ENCODE results near the gene INKA2. TPM values are rescaled to one million over a fixed set of nuclear protein-coding genes. Genes with fewer than 3 reads are reported as not detected.

The INKA2 gene
- polyA plus RNA-seq, 3 donors, result 1.8 to 6.6 (median 2.0) TPM

GRCh38 chr1:111733992-111734341 lies 5.2 kb downstream of the INKA2 start:
- Histone ChIP-seq H3K27me3 (ENCODE audit: control insufficient read depth in 2 of 2, insufficient read depth in 2 of 2, low read length in 2 of 2) (peaks cover 2 to 15% of the 10 kb centered on the region in 2 donors), H3K4me1 (ENCODE audit: control insufficient read depth in 1 of 2, insufficient read depth in 2 of 2, low read length in 2 of 2) (peaks cover 63 to 66% of the 10 kb centered on the region in 2 donors), H3K27ac (ENCODE audit: low read depth in 1 of 2, low read length in 2 of 2) (peak overlapping the region; percentile 95 to 98), H3K36me3 (replicated peaks in 1 of 2; ENCODE audit: control insufficient read depth in 1 of 2, insufficient read depth in 2 of 2, low read length in 2 of 2) (no peaks in the 10 kb centered on the region), H3K9ac (ENCODE audit: insufficient read depth, low read length, poor library complexity, severe bottlenecking) (peak overlapping the region; percentile 84), H3K4me2 (replicated peaks; ENCODE audit: extremely low read depth, low read length, poor library complexity, severe bottlenecking) (peak overlapping the region; percentile 76), H3K4me3 (replicated peaks in 1 of 3; ENCODE audit: low read depth in 2 of 3, low read length in 3 of 3) (peak overlapping the region; percentile 1 to 70 (median 18)), H4K20me1 (ENCODE audit: insufficient read depth, low read length) (no peaks in the 10 kb centered on the region), H2AFZ (ENCODE audit: insufficient read depth, low read depth, low read length, poor library complexity, severe bottlenecking) (peak overlapping the region; percentile 17), H3K9me3 (replicated peaks in 1 of 2; ENCODE audit: control insufficient read depth in 1 of 2, insufficient read depth in 1 of 2, low read length in 2 of 2) (no peaks in the 10 kb centered on the region), H3K79me2 (ENCODE audit: insufficient read depth, low read length) (no peaks in the 10 kb centered on the region)
- intact Hi-C loops (cut with micrococcal nuclease), result loop anchor here (10.0 kb wide), 4 partner anchors 119 to 769 kb away; partner anchors contain the start of genes ADORA3 (in 1 of the 2), DENND2D (in 1 of the 2), LRIF1 (in 1 of the 2) and RAP1A (in 1 of the 2)
- WGBS (ENCODE audit: insufficient coverage), result 59% methylated on average over 3 of the region's 5 CpGs
- Mint-ChIP-seq H3K4me1 (peaks cover 23% of the 10 kb centered on the region), H3K4me3 (peak overlapping the region in 1 of 2 donors; percentile 66), H3K36me3 (peaks cover 23 to 32% of the 10 kb centered on the region in 2 donors), H3K27ac (no peak overlapping the region), H3K27me3 (ENCODE audit: low read depth in 3 of 3) (peaks cover 11 to 23% (median 20%) of the 10 kb centered on the region in 3 donors), H3K9me3 (peaks cover 0 to 3% (median 0%) of the 10 kb centered on the region in 7 donors)
- TF ChIP-seq CTCF (IDR thresholded peaks at IDR 0.05), result no peak
- peak; percentile 60 to 80 (median 77) for DNase-seq

- no peak overlapping the region for H3K27ac Mint-ChIP-seq
- Histone ChIP-seq H4K20me1 (ENCODE audit: insufficient read depth, low read length) (no peaks in the 10 kb centered on the region), H3K4me2 (replicated peaks; ENCODE audit: extremely low read depth, low read length, poor library complexity, severe bottlenecking) (peak overlapping the region; percentile 76), H3K36me3 (replicated peaks in 1 of 2; ENCODE audit: control insufficient read depth in 1 of 2, insufficient read depth in 2 of 2, low read length in 2 of 2) (no peaks in the 10 kb centered on the region), H3K27me3 (ENCODE audit: control insufficient read depth in 2 of 2, insufficient read depth in 2 of 2, low read length in 2 of 2) (peaks cover 2 to 15% of the 10 kb centered on the region in 2 donors), H2AFZ (ENCODE audit: insufficient read depth, low read depth, low read length, poor library complexity, severe bottlenecking) (peak overlapping the region; percentile 26), H3K4me3 (replicated peaks in 1 of 3; ENCODE audit: low read depth in 2 of 3, low read length in 3 of 3) (peak overlapping the region; percentile 1 to 70 (median 18)), H3K9me3 (replicated peaks in 1 of 2; ENCODE audit: control insufficient read depth in 1 of 2, insufficient read depth in 1 of 2, low read length in 2 of 2) (no peaks in the 10 kb centered on the region), H3K4me1 (ENCODE audit: control insufficient read depth in 1 of 2, insufficient read depth in 2 of 2, low read length in 2 of 2) (peaks cover 58 to 60% of the 10 kb centered on the region in 2 donors), H3K9ac (ENCODE audit: insufficient read depth, low read length, poor library complexity, severe bottlenecking) (peak overlapping the region; percentile 84), H3K79me2 (ENCODE audit: insufficient read depth, low read length) (no peaks in the 10 kb centered on the region), H3K27ac (ENCODE audit: low read depth in 1 of 2, low read length in 2 of 2) (peak overlapping the region; percentile 95 to 98)
- peak overlapping the region in 1 of 2 donors; percentile 66 for H3K4me3 Mint-ChIP-seq
- intact Hi-C loops (cut with micrococcal nuclease), result loop anchor here (10.0 kb wide), 4 partner anchors 119 to 769 kb away; partner anchors contain the start of genes ADORA3 (in 1 of the 2), DENND2D (in 1 of the 2), LRIF1 (in 1 of the 2) and RAP1A (in 1 of the 2)
- TF ChIP-seq CTCF (IDR thresholded peaks at IDR 0.05), result no peak
- peaks cover 11 to 19% (median 18%) of the 10 kb centered on the region in 3 donors for H3K27me3 Mint-ChIP-seq (ENCODE audit: low read depth in 3 of 3)
- 81% methylated on average over 5 of the region's 9 CpGs for WGBS (ENCODE audit: insufficient coverage)
- peaks cover 21% of the 10 kb centered on the region for H3K4me1 Mint-ChIP-seq
- H3K36me3 Mint-ChIP-seq, result peaks cover 23 to 31% of the 10 kb centered on the region in 2 donors
- DNase-seq, result peak; percentile 93 to 98 (median 96)
- H3K9me3 Mint-ChIP-seq, result peaks cover 0 to 3% (median 0%) of the 10 kb centered on the region in 7 donors
Measured at GRCh38 chr1:111733183-111733991, 5.8 kb downstream of the INKA2 start.

Measured in CD14-positive monocyte (primary cell).